ACC112 (cell line): Measurements from ENCODE around the gene ASMTL.
"Not testable (repeated sequence)": the region's sequence is repeated elsewhere in the genome, so short reads cannot be mapped to it uniquely, and the experiment has no call there.

ENCODE experiments used
- H2AFZ ChIP-seq: fragments of 200-600 bp; sonication (generic); one replicate; pipeline ENCODE4 v1.6.0; 2017; ENCODE audit warnings: antibody characterized with exemption, low read length; ENCODE audit not compliant: unreplicated experiment
- H3K27ac ChIP-seq: fragments of 200-600 bp; sonication (generic); 2 replicates; pipeline ENCODE4 v1.5.1; 2014; ENCODE audit warnings: low read depth, mild to moderate bottlenecking, antibody characterized with exemption, low read length, moderate library complexity
- H3K27me3 ChIP-seq: fragments of 200-600 bp; sonication (generic); 2 replicates; pipeline ENCODE4 v1.6.1; 2014; ENCODE audit warnings: mild to moderate bottlenecking, antibody characterized with exemption, low read length, moderate library complexity, mixed read lengths; ENCODE audit not compliant: insufficient read depth
- H3K36me3 ChIP-seq: fragments of 200-600 bp; sonication (generic); 2 replicates; pipeline ENCODE4 v1.6.1; 2016; ENCODE audit warnings: mild to moderate bottlenecking, antibody characterized with exemption, low read length, moderate library complexity, mixed read lengths; ENCODE audit not compliant: insufficient read depth
- H3K4me1 ChIP-seq: fragments of 200-600 bp; sonication (generic); one replicate; pipeline ENCODE4 v1.6.1; 2016; ENCODE audit warnings: low read length, mixed read lengths; ENCODE audit not compliant: insufficient read depth, unreplicated experiment, control insufficient read depth
- H3K4me3 ChIP-seq: fragments of 200-600 bp; sonication (generic); 2 replicates; pipeline ENCODE4 v1.5.1; 2014; ENCODE audit warnings: mild to moderate bottlenecking, low read depth, low read length
- H3K79me2 ChIP-seq: fragments of 200-600 bp; sonication (generic); one replicate; pipeline ENCODE4 v1.6.0; 2016; ENCODE audit warnings: low read length; ENCODE audit not compliant: control insufficient read depth, unreplicated experiment, insufficient read depth

Gene ASMTL, protein sequence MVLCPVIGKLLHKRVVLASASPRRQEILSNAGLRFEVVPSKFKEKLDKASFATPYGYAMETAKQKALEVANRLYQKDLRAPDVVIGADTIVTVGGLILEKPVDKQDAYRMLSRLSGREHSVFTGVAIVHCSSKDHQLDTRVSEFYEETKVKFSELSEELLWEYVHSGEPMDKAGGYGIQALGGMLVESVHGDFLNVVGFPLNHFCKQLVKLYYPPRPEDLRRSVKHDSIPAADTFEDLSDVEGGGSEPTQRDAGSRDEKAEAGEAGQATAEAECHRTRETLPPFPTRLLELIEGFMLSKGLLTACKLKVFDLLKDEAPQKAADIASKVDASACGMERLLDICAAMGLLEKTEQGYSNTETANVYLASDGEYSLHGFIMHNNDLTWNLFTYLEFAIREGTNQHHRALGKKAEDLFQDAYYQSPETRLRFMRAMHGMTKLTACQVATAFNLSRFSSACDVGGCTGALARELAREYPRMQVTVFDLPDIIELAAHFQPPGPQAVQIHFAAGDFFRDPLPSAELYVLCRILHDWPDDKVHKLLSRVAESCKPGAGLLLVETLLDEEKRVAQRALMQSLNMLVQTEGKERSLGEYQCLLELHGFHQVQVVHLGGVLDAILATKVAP

GRCh38 chrX:1452516-1453394 is at the start of gene ASMTL:
ASMTL (minus strand) TSS chrX:1452909; CDS start chrX:1452840, 69 bp downstream.
- H3K4me1 ChIP-seq = peaks cover 11% of the 10 kb centered on the region
- peaks cover 22% of the 10 kb centered on the region; the same call in 1 of the 2 replicates for H3K36me3 ChIP-seq
- H3K79me2 ChIP-seq = peaks cover 46% of the 10 kb centered on the region
- peak within 1 kb of the TSS; percentile 72 for H3K27ac ChIP-seq
- H3K27me3 ChIP-seq = peaks cover 23% of the 10 kb centered on the region
- peak within 1 kb of the TSS; percentile 93 for H3K4me3 ChIP-seq
- H2AFZ ChIP-seq = peak within 1 kb of the TSS; percentile 99

GRCh38 chrX:1502241-1502640 is 49.5 kb upstream of the ASMTL start:
- Histone ChIP-seq H3K79me2 (no peaks in the 10 kb centered on the region), H3K4me3 (no peak overlapping the region), H3K27ac (no peak overlapping the region), H3K36me3 (no peaks in the 10 kb centered on the region), H3K4me1 (peaks cover 3% of the 10 kb centered on the region), H2AFZ (no peak overlapping the region), H3K27me3 (no peaks in the 10 kb centered on the region)

DNA sequence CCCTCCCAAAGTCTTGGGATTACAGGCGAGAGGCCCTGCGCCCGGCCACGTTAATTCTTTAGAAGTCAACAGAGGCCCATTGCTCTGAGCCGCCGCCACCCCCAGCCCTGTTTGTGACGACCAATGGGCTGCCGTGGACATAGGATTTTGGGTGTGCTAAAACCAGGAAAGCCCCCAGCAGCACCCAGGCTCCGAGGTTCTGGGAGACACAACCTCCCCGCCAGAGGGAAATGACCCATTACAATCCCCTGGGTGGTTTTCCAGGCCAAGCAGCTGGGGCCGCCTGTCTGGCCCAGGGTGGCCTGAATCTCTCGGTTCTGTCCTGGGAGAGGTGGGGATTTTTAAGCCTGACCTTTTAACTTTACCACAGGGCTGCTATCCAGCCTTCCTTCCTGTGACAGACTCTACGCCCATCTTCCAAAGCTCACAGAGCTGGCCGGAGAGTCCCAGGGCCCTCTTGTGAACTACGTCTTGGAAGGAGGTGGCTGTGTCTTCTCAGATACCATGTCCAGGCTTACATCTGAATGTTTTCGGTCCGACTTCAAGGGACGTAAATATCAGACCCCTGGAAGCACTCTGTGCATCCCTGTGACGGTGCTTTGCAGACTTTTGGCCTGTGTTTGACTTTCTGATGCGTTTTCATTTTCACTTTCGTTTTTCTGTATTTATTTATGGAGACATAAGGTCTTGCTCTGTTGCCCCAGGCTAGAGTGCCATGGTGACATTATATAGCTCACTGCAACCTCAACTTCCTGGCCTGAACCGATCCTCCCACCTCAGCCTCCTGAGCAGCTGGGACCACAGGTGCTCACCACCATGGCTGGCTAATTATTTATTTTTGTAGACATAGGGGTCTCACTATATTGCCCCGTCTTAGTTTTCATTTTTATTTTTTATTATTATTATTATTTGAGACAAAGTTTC is 48.3 kb upstream of the ASMTL start:
- Histone ChIP-seq H3K27ac (no peak overlapping the region), H3K36me3 (no peaks in the 10 kb centered on the region), H3K27me3 (no peaks in the 10 kb centered on the region), H3K79me2 (no peaks in the 10 kb centered on the region), H3K4me1 (peaks cover 3% of the 10 kb centered on the region), H2AFZ (peak overlapping the region; percentile 99), H3K4me3 (peak overlapping the region; percentile 44; the same call in 1 of the 2 replicates)

DNA sequence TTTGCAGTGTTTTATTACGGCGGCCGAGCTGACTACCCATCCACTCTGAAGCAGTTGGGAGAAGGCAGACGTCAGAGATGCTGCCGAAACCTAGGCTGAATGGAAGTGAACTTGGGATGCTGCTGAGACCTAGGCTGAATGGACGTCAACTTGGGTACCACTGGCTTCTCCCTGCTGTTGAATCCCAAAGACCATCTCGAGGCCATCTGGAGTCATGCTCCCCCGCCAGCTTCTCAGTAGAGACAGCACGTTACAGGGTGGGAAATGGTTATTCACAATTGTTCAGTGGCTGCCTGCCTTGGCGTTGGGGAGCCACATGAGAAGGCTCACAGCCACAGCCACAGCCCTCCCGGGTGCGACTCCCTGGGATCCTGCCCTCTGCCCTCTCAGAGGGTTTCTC is 43.4 kb upstream of the ASMTL start:
- Histone ChIP-seq H2AFZ (no peak overlapping the region), H3K36me3 (no peaks in the 10 kb centered on the region), H3K27me3 (peaks cover 6% of the 10 kb centered on the region; the same call in 1 of the 2 replicates), H3K4me1 (peaks cover 3% of the 10 kb centered on the region), H3K79me2 (no peaks in the 10 kb centered on the region), H3K27ac (no peak overlapping the region), H3K4me3 (no peak overlapping the region)

GRCh38 chrX:1493877-1494510 is 41.3 kb upstream of the ASMTL start:
- Histone ChIP-seq H3K4me3 (peak overlapping the region; percentile 27; the same call in 1 of the 2 replicates), H3K79me2 (no peaks in the 10 kb centered on the region), H3K27ac (no peak overlapping the region), H2AFZ (no peak overlapping the region), H3K4me1 (no peaks in the 10 kb centered on the region), H3K36me3 (no peaks in the 10 kb centered on the region), H3K27me3 (peaks cover 6% of the 10 kb centered on the region; the same call in 1 of the 2 replicates)

GRCh38 chrX:1493412-1493811 is 40.7 kb upstream of the ASMTL start:
- H2AFZ ChIP-seq = no peak overlapping the region
- H3K4me3 ChIP-seq = peak overlapping the region; percentile 27; the same call in 1 of the 2 replicates
- no peak overlapping the region for H3K27ac ChIP-seq
- no peaks in the 10 kb centered on the region for H3K36me3 ChIP-seq
- no peaks in the 10 kb centered on the region for H3K4me1 ChIP-seq
- H3K27me3 ChIP-seq = peaks cover 6% of the 10 kb centered on the region; the same call in 1 of the 2 replicates
- no peaks in the 10 kb centered on the region for H3K79me2 ChIP-seq

GRCh38 chrX:1492421-1493012 is 39.8 kb upstream of the ASMTL start:
- no peaks in the 10 kb centered on the region for H3K36me3 ChIP-seq
- H2AFZ ChIP-seq = no peak overlapping the region
- H3K4me3 ChIP-seq = no peak overlapping the region
- H3K27ac ChIP-seq = no peak overlapping the region
- peaks cover 6% of the 10 kb centered on the region; the same call in 1 of the 2 replicates for H3K27me3 ChIP-seq
- no peaks in the 10 kb centered on the region for H3K79me2 ChIP-seq
- no peaks in the 10 kb centered on the region for H3K4me1 ChIP-seq

DNA sequence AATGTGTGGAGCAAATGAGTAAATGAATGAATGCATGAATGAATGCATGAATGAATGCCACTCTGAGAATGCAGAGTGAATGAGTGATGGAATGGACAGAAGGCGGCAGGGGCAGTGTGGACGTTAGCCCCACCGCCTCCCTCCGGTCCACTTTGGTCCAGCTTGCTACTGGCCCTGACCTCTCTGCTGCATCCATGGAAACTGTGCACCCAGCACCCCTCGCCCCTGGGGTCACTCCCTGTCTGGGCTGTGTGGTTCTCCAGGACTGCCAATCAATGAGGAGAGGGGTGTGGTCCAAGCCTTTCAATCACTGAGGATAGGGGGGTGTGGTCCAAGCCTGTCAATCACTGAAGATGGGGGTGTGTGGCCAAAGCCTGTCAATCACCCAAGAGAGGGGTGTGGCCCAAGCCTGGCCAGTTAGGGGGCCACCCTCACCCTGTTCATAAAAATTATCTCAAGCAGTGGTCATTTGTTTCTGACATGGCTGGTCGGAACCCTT is 39.2 kb upstream of the ASMTL start:
- H3K79me2 ChIP-seq = no peaks in the 10 kb centered on the region
- H3K27ac ChIP-seq = no peak overlapping the region
- no peak overlapping the region for H3K4me3 ChIP-seq
- no peaks in the 10 kb centered on the region for H3K4me1 ChIP-seq
- peaks cover 8% of the 10 kb centered on the region; the same call in 1 of the 2 replicates for H3K27me3 ChIP-seq
- H3K36me3 ChIP-seq = no peaks in the 10 kb centered on the region
- H2AFZ ChIP-seq = no peak overlapping the region

GRCh38 chrX:1491248-1491647 is 38.5 kb upstream of the ASMTL start:
- H3K36me3 ChIP-seq, H2AFZ ChIP-seq, H3K79me2 ChIP-seq, H3K4me1 ChIP-seq, H3K4me3 ChIP-seq, H3K27ac ChIP-seq: not testable (repeated sequence)
- peaks cover 10% of the 10 kb centered on the region; the same call in 1 of the 2 replicates for H3K27me3 ChIP-seq
